GM18526 (cell line): ENCODE data around the gene GRIK2.

ENCODE experiments used
- POLR2A ChIP-seq: IDR thresholded peaks from 3 replicates; pipeline ENCODE4 v1.6.1; 2011; ENCODE audit not compliant: insufficient read length; ENCODE audit errors: extremely low read depth

The GRIK2 gene

GRCh38 chr6:101393251-101393828, at the start of gene GRIK2:
Gene GRIK2, plus strand, starts transcription at chr6:101393708.
- TF ChIP-seq POLR2A: no peak

GRCh38 chr6:101344885-101345284, 48.6 kb upstream of the GRIK2 start:
- TF ChIP-seq POLR2A: no peak

- no peak for TF ChIP-seq POLR2A
These were observed 44.7 kb upstream of the GRIK2 start for GRCh38 chr6:101348816-101349215.

- TF ChIP-seq POLR2A: no peak
These were observed 42.3 kb upstream of the GRIK2 start for GRCh38 chr6:101351173-101351572.

- TF ChIP-seq POLR2A: no peak
These were observed 41.2 kb upstream of the GRIK2 start for GRCh38 chr6:101352316-101352715.

GRCh38 chr6:101365181-101365580, 28.3 kb upstream of the GRIK2 start:
- no peak for TF ChIP-seq POLR2A

GRCh38 chr6:101379926-101380325, 13.6 kb upstream of the GRIK2 start:
- no peak for TF ChIP-seq POLR2A

- TF ChIP-seq POLR2A: no peak
These were observed 12.4 kb upstream of the GRIK2 start for GRCh38 chr6:101380897-101381630.

GRCh38 chr6:101386982-101387381, 6.5 kb upstream of the GRIK2 start:
- TF ChIP-seq POLR2A: no peak

GRCh38 chr6:101391772-101392585, 1.5 kb upstream of the GRIK2 start:
- TF ChIP-seq POLR2A: no peak

- no peak for TF ChIP-seq POLR2A
These were observed 800 bp upstream of the GRIK2 start for GRCh38 chr6:101392586-101393230.

- no peak for TF ChIP-seq POLR2A
These were observed 332 bp downstream of the GRIK2 start for GRCh38 chr6:101393829-101394251.

GRCh38 chr6:101394936-101395335, 1.4 kb downstream of the GRIK2 start:
- no peak for TF ChIP-seq POLR2A

- TF ChIP-seq POLR2A: no peak
These were observed 1.8 kb downstream of the GRIK2 start for GRCh38 chr6:101395345-101395744.

GRCh38 chr6:101396548-101397173, 3.2 kb downstream of the GRIK2 start:
- TF ChIP-seq POLR2A: no peak
